ENCODE data around the gene LCN15.

DNA sequence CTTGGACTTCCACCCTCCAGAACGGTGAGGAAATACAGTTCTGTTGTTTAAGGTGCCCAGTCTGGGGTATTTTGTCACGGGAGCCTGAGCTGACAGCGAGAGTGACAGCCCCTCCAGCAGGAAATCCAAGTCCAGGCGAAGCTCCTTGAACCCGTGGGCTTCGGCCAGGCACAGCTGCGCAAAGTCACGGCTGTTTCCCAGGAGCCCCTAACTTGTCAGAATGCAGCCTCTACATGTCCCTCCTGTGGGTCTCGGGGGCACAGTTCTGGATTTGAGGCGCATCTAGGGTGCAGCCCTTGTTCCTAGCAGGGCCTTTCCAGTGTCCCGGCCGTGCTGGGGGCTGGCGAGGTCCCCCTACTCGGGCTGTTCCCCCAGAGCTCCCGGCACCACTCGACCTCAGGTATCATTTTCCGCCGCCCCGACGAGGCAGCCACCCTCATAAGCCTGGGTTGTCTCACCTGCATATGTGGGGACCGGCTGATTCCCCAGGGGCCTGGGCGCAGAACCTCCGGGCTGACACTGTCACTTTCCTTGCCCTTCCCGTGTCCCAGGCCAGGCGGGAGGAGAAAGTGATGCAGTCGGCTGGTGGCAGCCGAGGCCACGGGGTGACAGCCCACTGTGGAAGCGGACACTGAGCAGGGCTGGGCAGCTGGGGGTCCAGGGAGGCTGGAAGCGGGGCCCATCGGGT lies 10.8 kb downstream of the LCN15 start:
- TF ChIP-seq, protein P1, sequence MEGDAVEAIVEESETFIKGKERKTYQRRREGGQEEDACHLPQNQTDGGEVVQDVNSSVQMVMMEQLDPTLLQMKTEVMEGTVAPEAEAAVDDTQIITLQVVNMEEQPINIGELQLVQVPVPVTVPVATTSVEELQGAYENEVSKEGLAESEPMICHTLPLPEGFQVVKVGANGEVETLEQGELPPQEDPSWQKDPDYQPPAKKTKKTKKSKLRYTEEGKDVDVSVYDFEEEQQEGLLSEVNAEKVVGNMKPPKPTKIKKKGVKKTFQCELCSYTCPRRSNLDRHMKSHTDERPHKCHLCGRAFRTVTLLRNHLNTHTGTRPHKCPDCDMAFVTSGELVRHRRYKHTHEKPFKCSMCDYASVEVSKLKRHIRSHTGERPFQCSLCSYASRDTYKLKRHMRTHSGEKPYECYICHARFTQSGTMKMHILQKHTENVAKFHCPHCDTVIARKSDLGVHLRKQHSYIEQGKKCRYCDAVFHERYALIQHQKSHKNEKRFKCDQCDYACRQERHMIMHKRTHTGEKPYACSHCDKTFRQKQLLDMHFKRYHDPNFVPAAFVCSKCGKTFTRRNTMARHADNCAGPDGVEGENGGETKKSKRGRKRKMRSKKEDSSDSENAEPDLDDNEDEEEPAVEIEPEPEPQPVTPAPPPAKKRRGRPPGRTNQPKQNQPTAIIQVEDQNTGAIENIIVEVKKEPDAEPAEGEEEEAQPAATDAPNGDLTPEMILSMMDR (IDR thresholded peaks at IDR 0.05): no peak
- TF ChIP-seq EZH2 (IDR thresholded peaks at IDR 0.05) (no peak), EZH2phosphoT487 (IDR thresholded peaks at IDR 0.05) (no peak)
